Measurements from ENCODE around the gene HNRNPA2B1. TPM values are rescaled to one million over a fixed set of nuclear protein-coding genes. Genes with fewer than 3 reads are reported as not detected.

HNRNPA2B1 gene
- total and polyA plus RNA-seq, 12 donors = 98.1 to 1,201 (median 378) TPM

DNA sequence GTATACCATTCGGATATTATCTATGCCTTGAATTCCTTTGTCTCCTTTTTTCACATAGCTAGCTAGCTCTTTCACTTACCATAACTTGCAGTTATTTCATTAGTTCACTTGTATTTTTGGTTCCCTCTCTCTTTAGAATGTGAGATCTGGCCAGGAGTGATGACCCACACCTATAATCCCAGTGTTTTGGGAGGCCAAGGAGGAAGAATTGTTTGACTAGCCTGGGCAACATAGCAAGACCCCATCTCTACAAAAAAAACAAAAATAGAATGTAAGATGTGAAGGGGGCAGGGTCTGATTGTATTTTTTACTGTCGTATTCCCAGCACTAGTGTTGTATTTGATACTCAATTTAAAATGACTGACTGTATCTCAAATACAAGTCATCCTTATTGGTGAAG, 28.9 kb downstream of the HNRNPA2B1 start:
- H3K4me3 ChIP-seq = no peak overlapping the region
- no peaks in the 10 kb centered on the region for H3K36me3 ChIP-seq (replicated peaks in 1 of 2)
- no peaks in the 10 kb centered on the region for H3K9me3 ChIP-seq (replicated peaks in 1 of 3)
- H3K4me1 ChIP-seq (replicated peaks in 1 of 2) = no peaks in the 10 kb centered on the region
- H3K27me3 ChIP-seq = no peaks in the 10 kb centered on the region
- intact Hi-C loops (cut with DNase I) = no loop called here
- TF ChIP-seq, protein P1, sequence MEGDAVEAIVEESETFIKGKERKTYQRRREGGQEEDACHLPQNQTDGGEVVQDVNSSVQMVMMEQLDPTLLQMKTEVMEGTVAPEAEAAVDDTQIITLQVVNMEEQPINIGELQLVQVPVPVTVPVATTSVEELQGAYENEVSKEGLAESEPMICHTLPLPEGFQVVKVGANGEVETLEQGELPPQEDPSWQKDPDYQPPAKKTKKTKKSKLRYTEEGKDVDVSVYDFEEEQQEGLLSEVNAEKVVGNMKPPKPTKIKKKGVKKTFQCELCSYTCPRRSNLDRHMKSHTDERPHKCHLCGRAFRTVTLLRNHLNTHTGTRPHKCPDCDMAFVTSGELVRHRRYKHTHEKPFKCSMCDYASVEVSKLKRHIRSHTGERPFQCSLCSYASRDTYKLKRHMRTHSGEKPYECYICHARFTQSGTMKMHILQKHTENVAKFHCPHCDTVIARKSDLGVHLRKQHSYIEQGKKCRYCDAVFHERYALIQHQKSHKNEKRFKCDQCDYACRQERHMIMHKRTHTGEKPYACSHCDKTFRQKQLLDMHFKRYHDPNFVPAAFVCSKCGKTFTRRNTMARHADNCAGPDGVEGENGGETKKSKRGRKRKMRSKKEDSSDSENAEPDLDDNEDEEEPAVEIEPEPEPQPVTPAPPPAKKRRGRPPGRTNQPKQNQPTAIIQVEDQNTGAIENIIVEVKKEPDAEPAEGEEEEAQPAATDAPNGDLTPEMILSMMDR (IDR thresholded peaks at IDR 0.05) = no peak
- TF ChIP-seq POLR2A (IDR thresholded peaks at IDR 0.05) = no peak
- 88 to 94% (median 91%) methylated on average over 2 of the region's 2 CpGs for WGBS, 4 donors
- H3K27ac ChIP-seq = no peak overlapping the region
- DNase-seq = no peak

DNA sequence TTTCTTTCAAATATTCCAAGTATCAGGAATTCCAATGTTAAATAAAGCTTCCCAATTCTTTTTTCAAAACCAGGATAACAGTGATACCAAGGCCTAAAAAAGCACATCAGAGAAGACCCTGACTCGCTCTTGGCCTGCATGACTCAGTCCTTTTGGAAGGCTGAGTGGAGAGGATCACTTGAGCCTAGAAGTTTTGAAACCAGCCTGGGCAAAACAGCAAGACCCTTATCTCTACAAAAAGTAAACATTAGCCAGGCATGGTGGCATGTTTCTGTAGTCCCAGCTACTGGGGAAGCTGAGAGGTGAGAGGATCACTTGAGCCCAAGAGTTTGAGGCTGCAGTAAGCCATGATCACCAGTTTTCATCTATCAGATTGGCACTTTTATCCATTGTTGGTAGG, 29.9 kb downstream of the HNRNPA2B1 start:
- DNase-seq = no peak
- Histone ChIP-seq H3K36me3 (replicated peaks in 1 of 2) (no peaks in the 10 kb centered on the region), H3K27me3 (no peaks in the 10 kb centered on the region), H3K4me1 (replicated peaks in 1 of 2) (no peaks in the 10 kb centered on the region), H3K27ac (no peak overlapping the region), H3K9me3 (replicated peaks in 1 of 3) (no peaks in the 10 kb centered on the region), H3K4me3 (no peak overlapping the region)
- intact Hi-C loops (cut with DNase I) = no loop called here
- TF ChIP-seq, protein P1 (IDR thresholded peaks at IDR 0.05) = no peak
- TF ChIP-seq POLR2A (IDR thresholded peaks at IDR 0.05) = no peak
- 71 to 97% (median 86%) methylated on average over 1 of the region's 1 CpG for WGBS, 4 donors

DNA sequence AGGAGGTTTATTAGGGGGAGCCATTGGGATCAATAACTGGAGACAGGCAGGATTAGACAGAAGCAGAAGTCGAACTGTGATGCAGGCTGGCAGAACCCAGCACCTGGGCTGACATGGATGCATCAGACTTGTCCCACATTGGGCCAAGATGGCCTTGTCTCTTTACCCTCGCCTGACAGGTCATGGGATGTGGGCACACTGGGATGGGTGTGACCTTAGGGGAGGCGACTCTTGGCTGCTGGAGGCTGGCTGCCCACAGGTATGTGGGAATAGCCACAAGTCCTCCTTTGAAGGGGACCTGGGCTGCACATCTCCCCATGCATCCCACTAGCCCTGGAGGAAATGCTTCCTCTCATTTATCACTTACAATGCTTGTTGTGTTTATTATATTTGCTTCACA, 31.3 kb downstream of the HNRNPA2B1 start:
- no peaks in the 10 kb centered on the region for H3K36me3 ChIP-seq (replicated peaks in 1 of 2)
- H3K4me3 ChIP-seq = no peak overlapping the region
- intact Hi-C loops (cut with DNase I) = no loop called here
- H3K27me3 ChIP-seq = no peaks in the 10 kb centered on the region
- no peaks in the 10 kb centered on the region for H3K9me3 ChIP-seq (replicated peaks in 1 of 3)
- H3K27ac ChIP-seq = no peak overlapping the region
- no peaks in the 10 kb centered on the region for H3K4me1 ChIP-seq (replicated peaks in 1 of 2)
- WGBS, 4 donors = 87 to 96% (median 91%) methylated on average over 3 of the region's 3 CpGs
- TF ChIP-seq, protein P1 (IDR thresholded peaks at IDR 0.05) = no peak
- DNase-seq = no peak

DNA sequence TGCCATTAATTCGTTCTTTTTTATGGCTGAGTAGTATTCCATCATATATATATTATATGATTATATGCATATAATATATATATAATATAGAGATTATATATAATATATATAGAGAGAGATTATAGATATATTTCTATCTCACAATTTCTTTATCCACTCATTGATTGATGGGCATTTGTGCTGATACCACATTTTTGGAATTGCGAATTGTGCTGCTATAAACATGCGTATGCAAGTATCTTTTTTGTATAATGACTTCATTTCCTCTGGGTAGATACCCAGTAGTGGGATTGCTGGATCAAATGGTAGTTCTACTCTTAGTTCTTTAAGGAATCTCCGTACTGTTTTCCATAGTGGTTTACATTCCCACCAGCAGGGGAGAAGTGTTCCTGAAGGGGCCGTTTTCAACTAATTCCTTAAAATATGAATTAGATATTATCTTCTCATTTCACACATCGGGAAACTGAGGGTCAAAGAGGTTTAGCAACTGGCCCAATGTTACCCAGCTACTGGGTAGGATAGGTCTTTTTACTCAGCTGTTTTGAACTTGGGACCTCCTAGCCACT, 32.0 kb downstream of the HNRNPA2B1 start:
- no peaks in the 10 kb centered on the region for H3K36me3 ChIP-seq (replicated peaks in 1 of 2)
- H3K4me1 ChIP-seq (replicated peaks in 1 of 2) = no peaks in the 10 kb centered on the region
- DNase-seq = no peak
- H3K9me3 ChIP-seq (replicated peaks in 1 of 3) = no peaks in the 10 kb centered on the region
- H3K27me3 ChIP-seq = no peaks in the 10 kb centered on the region
- intact Hi-C loops (cut with DNase I) = no loop called here
- H3K27ac ChIP-seq = no peak overlapping the region
- no peak overlapping the region for H3K4me3 ChIP-seq
- TF ChIP-seq, protein P1 (IDR thresholded peaks at IDR 0.05) = no peak
- no peak for TF ChIP-seq POLR2A (IDR thresholded peaks at IDR 0.05)
- 82 to 91% (median 89%) methylated on average over 6 of the region's 6 CpGs for WGBS, 4 donors
